ENCODE measurements around the gene LIMS3. TPM values are rescaled to one million over a fixed set of nuclear protein-coding genes. Genes with fewer than 3 reads are reported as not detected.
"Not testable (repeated sequence)": the region's sequence is repeated elsewhere in the genome, so short reads cannot be mapped to it uniquely, and the experiment has no call there.

LIMS3 gene
- total and polyA plus RNA-seq, 2 of the 8 experiments (the other 6 are each of a cell fraction or from before 2014, with no cell fraction given) = 2.7 TPM; not detected in 1

- not testable (repeated sequence) for FAIRE-seq
Measured at GRCh38 chr2:109897769-109898461, 573 bp upstream of the LIMS3 start.

GRCh38 chr2:109905796-109906195, 7.3 kb downstream of the LIMS3 start:
- CTCF ChIA-PET (ENCODE audit: partially characterized antibody); H3K9me3 ChIP-seq (ENCODE audit: insufficient read depth in 2 of 2, low read depth in 1 of 2, low read length in 1 of 2); H2AK5ac ChIP-seq (ENCODE audit: low read depth, low read length); DNase-seq (ENCODE audit: low read depth in 1 of 2, low spot score in 2 of 2); H2BK15ac ChIP-seq (ENCODE audit: low read length); H3K18ac ChIP-seq (ENCODE audit: extremely low read depth, low read length); H3K23me2 ChIP-seq (ENCODE audit: low read depth, low read length); H3K79me2 ChIP-seq (ENCODE audit: control insufficient read depth in 1 of 2, insufficient read depth in 2 of 2, low read length in 2 of 2); H3K27me3 ChIP-seq (replicated peaks in 1 of 4; ENCODE audit: control insufficient read depth in 3 of 4, extremely low read depth in 1 of 4, insufficient read depth in 3 of 4, low read length in 3 of 4); H3K56ac ChIP-seq (replicated peaks; ENCODE audit: insufficient read length, low read depth, low read length); H3K4ac ChIP-seq (replicated peaks; ENCODE audit: insufficient read length, low read depth, low read length); FAIRE-seq; H3K9ac ChIP-seq (replicated peaks in 1 of 4; ENCODE audit: extremely low read depth in 1 of 4, low read depth in 3 of 4, low read length in 3 of 4); H3K23ac ChIP-seq (ENCODE audit: insufficient read length); H2BK12ac ChIP-seq (ENCODE audit: low read depth, low read length); H2AFZ ChIP-seq (ENCODE audit: low read length); H3K4me1 ChIP-seq (replicated peaks in 1 of 4; ENCODE audit: control insufficient read depth in 3 of 4, insufficient read depth in 4 of 4, low read length in 3 of 4); H2BK20ac ChIP-seq (ENCODE audit: low read length); H4K5ac ChIP-seq (ENCODE audit: insufficient read length, low read depth, low read length); H4K20me1 ChIP-seq (replicated peaks in 1 of 2; ENCODE audit: control insufficient read depth in 1 of 2, insufficient read depth in 2 of 2, low read length in 2 of 2); H2BK5ac ChIP-seq (ENCODE audit: low read depth, low read length); H3K27ac ChIP-seq (ENCODE audit: low read depth, low read length); H4K8ac ChIP-seq (ENCODE audit: extremely low read depth, insufficient read depth, low read length); H3K4me3 ChIP-seq (ENCODE audit: extremely low read depth in 1 of 4, insufficient read depth in 2 of 4, low read depth in 3 of 4, low read length in 4 of 4); H3K4me2 ChIP-seq (ENCODE audit: insufficient read depth in 1 of 2, low read depth in 2 of 2, low read length in 2 of 2); H3K14ac ChIP-seq (ENCODE audit: insufficient read length); POLR2A ChIA-PET (ENCODE audit: partially characterized antibody); H3K79me1 ChIP-seq (ENCODE audit: low read depth, low read length); H2BK120ac ChIP-seq (replicated peaks; ENCODE audit: low read depth, low read length); H4K91ac ChIP-seq (replicated peaks; ENCODE audit: insufficient read length, low read length); H3K36me3 ChIP-seq (ENCODE audit: control insufficient read depth in 2 of 4, insufficient read depth in 4 of 4, low read length in 3 of 4): not testable (repeated sequence)
- WGBS, 2 experiments (ENCODE audit: extremely low coverage in 1 of 2, insufficient coverage in 1 of 2, insufficient read length in 1 of 2, insufficient replicate concordance in 2 of 2, low coverage in 1 of 2, low lambda C conversion rate in 2 of 2, missing lambda C conversion rate in 1 of 2) = no CpG with 5 or more reads among the region's 8 CpGs

More at GRCh38 chr2:109897769-109898461, 573 bp upstream of the LIMS3 start:
- H3K79me2 ChIP-seq (ENCODE audit: control insufficient read depth in 1 of 2, insufficient read depth in 2 of 2, low read length in 2 of 2); H3K23me2 ChIP-seq (ENCODE audit: low read depth, low read length); H3K27me3 ChIP-seq (replicated peaks in 1 of 4; ENCODE audit: control insufficient read depth in 3 of 4, extremely low read depth in 1 of 4, insufficient read depth in 3 of 4, low read length in 3 of 4); H2BK120ac ChIP-seq (replicated peaks; ENCODE audit: low read depth, low read length); H3K27ac ChIP-seq (ENCODE audit: low read depth, low read length); POLR2A ChIA-PET (ENCODE audit: partially characterized antibody); H2BK5ac ChIP-seq (ENCODE audit: low read depth, low read length); H2BK12ac ChIP-seq (ENCODE audit: low read depth, low read length); H3K36me3 ChIP-seq (ENCODE audit: control insufficient read depth in 2 of 4, insufficient read depth in 4 of 4, low read length in 3 of 4); H3K4me2 ChIP-seq (ENCODE audit: insufficient read depth in 1 of 2, low read depth in 2 of 2, low read length in 2 of 2); H3K18ac ChIP-seq (ENCODE audit: extremely low read depth, low read length); H4K91ac ChIP-seq (replicated peaks; ENCODE audit: insufficient read length, low read length); H4K5ac ChIP-seq (ENCODE audit: insufficient read length, low read depth, low read length); H4K8ac ChIP-seq (ENCODE audit: extremely low read depth, insufficient read depth, low read length); H3K9ac ChIP-seq (replicated peaks in 1 of 4; ENCODE audit: extremely low read depth in 1 of 4, low read depth in 3 of 4, low read length in 3 of 4); H3K14ac ChIP-seq (ENCODE audit: insufficient read length); H3K4ac ChIP-seq (replicated peaks; ENCODE audit: insufficient read length, low read depth, low read length); H2AFZ ChIP-seq (ENCODE audit: low read length); H3K4me3 ChIP-seq (ENCODE audit: extremely low read depth in 1 of 4, insufficient read depth in 2 of 4, low read depth in 3 of 4, low read length in 4 of 4); H3K56ac ChIP-seq (replicated peaks; ENCODE audit: insufficient read length, low read depth, low read length); CTCF ChIA-PET (ENCODE audit: partially characterized antibody); H2AK5ac ChIP-seq (ENCODE audit: low read depth, low read length); H3K23ac ChIP-seq (ENCODE audit: insufficient read length); H3K79me1 ChIP-seq (ENCODE audit: low read depth, low read length); H4K20me1 ChIP-seq (replicated peaks in 1 of 2; ENCODE audit: control insufficient read depth in 1 of 2, insufficient read depth in 2 of 2, low read length in 2 of 2); H3K4me1 ChIP-seq (replicated peaks in 1 of 4; ENCODE audit: control insufficient read depth in 3 of 4, insufficient read depth in 4 of 4, low read length in 3 of 4); H3K9me3 ChIP-seq (ENCODE audit: insufficient read depth in 2 of 2, low read depth in 1 of 2, low read length in 1 of 2); H2BK15ac ChIP-seq (ENCODE audit: low read length); H2BK20ac ChIP-seq (ENCODE audit: low read length); DNase-seq (ENCODE audit: low read depth in 1 of 2, low spot score in 2 of 2): not testable (repeated sequence)
- WGBS, 2 experiments (ENCODE audit: extremely low coverage in 1 of 2, insufficient coverage in 1 of 2, insufficient read length in 1 of 2, insufficient replicate concordance in 2 of 2, low coverage in 1 of 2, low lambda C conversion rate in 2 of 2, missing lambda C conversion rate in 1 of 2) = no CpG with 5 or more reads among the region's 8 CpGs

All from H1 (cell line).